GM23248 (cell line): ENCODE measurements around the gene SAFB2.

Experiments used
- EZH2 ChIP-seq: fragments of 200-600 bp; sonication (generic); IDR thresholded peaks from 2 replicates; pipeline ENCODE4 v1.6.1; 2018; ENCODE audit warnings: antibody characterized with exemption, mild to moderate bottlenecking; ENCODE audit not compliant: insufficient read depth, poor library complexity, severe bottlenecking
- EZH2phosphoT487 ChIP-seq: fragments of 200-600 bp; sonication (generic); IDR thresholded peaks from 2 replicates; pipeline ENCODE4 v1.6.1; 2018; ENCODE audit warnings: antibody characterized with exemption, moderate library complexity, mild to moderate bottlenecking, low read depth; ENCODE audit not compliant: insufficient read depth

GRCh38 chr19:5553892-5554291 is 68.7 kb downstream of the SAFB2 start:
- no peak for TF ChIP-seq EZH2
- TF ChIP-seq EZH2phosphoT487: no peak
